H9 (cell line): ENCODE data around the gene DAB1. TPM values are rescaled to one million over a fixed set of nuclear protein-coding genes. Genes with fewer than 3 reads are reported as not detected.

Experiments
- DNase-seq: peaks from one replicate; pipeline ENCODE4 v3.0.0-alpha.2; 2017
- H2AFZ ChIP-seq: one replicate; pipeline ENCODE4 v1.6.1; 2013; ENCODE audit warnings: mild to moderate bottlenecking, low read length, control low read depth, moderate library complexity
- H2AK5ac ChIP-seq: 2 replicates; pipeline ENCODE4 v1.6.1; 2013; ENCODE audit warnings: low read length, control low read depth, mixed read lengths; ENCODE audit not compliant: insufficient read length
- H2BK120ac ChIP-seq: one replicate; pipeline ENCODE4 v1.6.1; 2013; ENCODE audit warnings: low read depth, mild to moderate bottlenecking, low read length, control low read depth, inconsistent platforms; ENCODE audit not compliant: poor library complexity, severe bottlenecking
- H2BK12ac ChIP-seq: 2 replicates; pipeline ENCODE4 v1.6.1; 2013; ENCODE audit warnings: low read length, control low read depth, mixed read lengths, low read depth; ENCODE audit not compliant: insufficient read length
- H2BK15ac ChIP-seq: 2 replicates; pipeline ENCODE4 v1.6.1; 2013; ENCODE audit warnings: low read depth, low read length, control low read depth
- H2BK20ac ChIP-seq: one replicate; pipeline ENCODE4 v1.6.1; 2013; ENCODE audit warnings: low read depth, mild to moderate bottlenecking, low read length, control low read depth, inconsistent platforms; ENCODE audit not compliant: poor library complexity, severe bottlenecking
- H2BK5ac ChIP-seq: 2 replicates; pipeline ENCODE4 v1.6.1; 2013; ENCODE audit warnings: low read length, control low read depth, mixed read lengths; ENCODE audit not compliant: insufficient read length
- H3K14ac ChIP-seq: 2 replicates; pipeline ENCODE4 v1.6.1; 2013; ENCODE audit warnings: low read length, control low read depth; ENCODE audit not compliant: insufficient read depth
- H3K18ac ChIP-seq: 2 replicates; pipeline ENCODE4 v1.6.1; 2013; ENCODE audit warnings: low read depth, mild to moderate bottlenecking, mixed read lengths, low read length, control low read depth; ENCODE audit not compliant: insufficient read length
- H3K23ac ChIP-seq: 2 replicates; pipeline ENCODE4 v1.6.1; 2013; ENCODE audit warnings: low read length, control low read depth, mixed read lengths, low read depth; ENCODE audit not compliant: insufficient read length
- H3K23me2 ChIP-seq: 2 replicates; pipeline ENCODE4 v1.6.1; 2013; ENCODE audit warnings: low read depth, mild to moderate bottlenecking, mixed read lengths, low read length, control low read depth; ENCODE audit not compliant: insufficient read length, poor library complexity, severe bottlenecking
- H3K27ac ChIP-seq: 2 replicates; pipeline ENCODE4 v1.5.1; 2013; ENCODE audit warnings: low read length, control low read depth, mixed read lengths, low read depth; ENCODE audit not compliant: insufficient read length
- H3K27me3 ChIP-seq: 2 replicates; pipeline ENCODE4 v1.6.1; 2013; ENCODE audit warnings: low read length, control low read depth, inconsistent platforms; ENCODE audit not compliant: insufficient read depth
- H3K4ac ChIP-seq: 2 replicates; pipeline ENCODE4 v1.6.1; 2013; ENCODE audit warnings: low read depth, mild to moderate bottlenecking, control low read depth, inconsistent platforms, low read length, moderate library complexity
- H3K4me1 ChIP-seq: 2 replicates; pipeline ENCODE4 v1.6.1; 2013; ENCODE audit warnings: low read length, control low read depth, inconsistent platforms; ENCODE audit not compliant: insufficient read depth
- H3K4me2 ChIP-seq: 2 replicates; pipeline ENCODE4 v1.6.1; 2013; ENCODE audit warnings: low read length, control low read depth, mixed read lengths; ENCODE audit not compliant: insufficient read length, insufficient read depth
- H3K56ac ChIP-seq: 2 replicates; pipeline ENCODE4 v1.6.1; 2013; ENCODE audit warnings: low read depth, mild to moderate bottlenecking, mixed read lengths, low read length, control low read depth; ENCODE audit not compliant: insufficient read length
- H3K79me1 ChIP-seq: 2 replicates; pipeline ENCODE4 v1.6.1; 2013; ENCODE audit warnings: low read depth, mild to moderate bottlenecking, moderate library complexity, low read length, control low read depth, inconsistent platforms; ENCODE audit not compliant: insufficient read depth, poor library complexity, severe bottlenecking
- H3K79me2 ChIP-seq: 2 replicates; pipeline ENCODE4 v1.6.1; 2013; ENCODE audit warnings: low read length, control low read depth, inconsistent platforms; ENCODE audit not compliant: insufficient read depth
- H3K9ac ChIP-seq: 2 replicates; pipeline ENCODE4 v1.6.1; 2013; ENCODE audit warnings: low read length, control low read depth, mixed read lengths; ENCODE audit not compliant: insufficient read length; ENCODE audit errors: extremely low read depth
- H3K9me3 ChIP-seq: one replicate; pipeline ENCODE4 v1.6.1; 2013; ENCODE audit warnings: low read depth, low read length, inconsistent platforms; ENCODE audit not compliant: control insufficient read depth
- H3T11ph ChIP-seq: one replicate; pipeline ENCODE4 v1.6.1; 2013; ENCODE audit warnings: mild to moderate bottlenecking, low read length, control low read depth, inconsistent platforms
- H4K20me1 ChIP-seq: one replicate; pipeline ENCODE4 v1.6.1; 2013; ENCODE audit not compliant: control insufficient read depth, insufficient read length, insufficient read depth
- H4K5ac ChIP-seq: 2 replicates; pipeline ENCODE4 v1.6.1; 2013; ENCODE audit warnings: low read depth, mild to moderate bottlenecking, mixed read lengths, low read length, control low read depth; ENCODE audit not compliant: insufficient read length
- H4K8ac ChIP-seq: replicated peaks from 2 replicates; pipeline ENCODE4 v1.6.1; 2013; ENCODE audit warnings: low read length, control low read depth, mixed read lengths, low read depth; ENCODE audit not compliant: insufficient read length
- H4K91ac ChIP-seq: 2 replicates; pipeline ENCODE4 v1.6.1; 2013; ENCODE audit warnings: low read depth, mild to moderate bottlenecking, moderate library complexity, mixed read lengths, low read length, control low read depth; ENCODE audit not compliant: insufficient read length
- H3K27ac Mint-ChIP-seq, 3 experiments: 2 replicates in 2 of 3; 3 replicates in 1 of 3; pipeline ENCODE4 v1.8.0; 2020 to 2021; ENCODE audit warnings: mixed read lengths in 3 of 3, mild to moderate bottlenecking in 1 of 3, moderate library complexity in 1 of 3
- H3K27me3 Mint-ChIP-seq: 2 replicates; pipeline ENCODE4 v1.8.0; 2021; ENCODE audit warnings: low read depth, mild to moderate bottlenecking, moderate library complexity, mixed read lengths
- H3K36me3 Mint-ChIP-seq, 3 experiments: 2 replicates in 2 of 3; 3 replicates in 1 of 3; pipeline ENCODE4 v1.8.0; 2020 to 2021; ENCODE audit warnings: low read depth in 3 of 3, mixed read lengths in 3 of 3; ENCODE audit not compliant: insufficient read depth in 1 of 3
- H3K4me1 Mint-ChIP-seq, 2 experiments: 2 replicates each; pipeline ENCODE4 v1.8.0; 2020; ENCODE audit warnings: mixed read lengths in 2 of 2
- H3K4me3 Mint-ChIP-seq, 2 experiments: 2 replicates in 1 of 2; 3 replicates in 1 of 2; pipeline ENCODE4 v1.8.0; 2020 to 2021; ENCODE audit warnings: mild to moderate bottlenecking in 2 of 2, mixed read lengths in 2 of 2, moderate library complexity in 1 of 2
- H3K9me3 Mint-ChIP-seq, 2 experiments: 2 replicates in 1 of 2; 3 replicates in 1 of 2; pipeline ENCODE4 v1.8.0; 2020; ENCODE audit warnings: mild to moderate bottlenecking in 2 of 2, mixed read lengths in 2 of 2, moderate library complexity in 1 of 2
- CTCF ChIP-seq: fragments of 200-600 bp; sonication (generic); conservative IDR thresholded peaks from 3 replicates; pipeline ENCODE4 v1.8.0; 2021; ENCODE audit warnings: antibody characterized with exemption, mild to moderate bottlenecking
- WGBS: extraction: QIAGEN DNeasy Blood & Tissue Kit; methylation state at CpG from one replicate; pipeline ENCODE4 v1.1.7; 2013; ENCODE audit warnings: missing lambda C conversion rate, low lambda C conversion rate, mixed read lengths; ENCODE audit not compliant: insufficient read length; ENCODE audit errors: extremely low coverage; 5-methylcytosine and 5-hydroxymethylcytosine counted together
- total RNA-seq: library from RNA; stranded (reverse); gene quantifications from 2 replicates; pipeline ENCODE4 v1.2.1, GENCODE V29; 2021

Gene DAB1
- total RNA-seq, 1 experiment from 2014 or later, result 9.3 TPM

- no peak overlapping the region for H3K9ac ChIP-seq
- no peak overlapping the region for H3K14ac ChIP-seq
- no peaks in the 10 kb centered on the region for H3K4me1 ChIP-seq
- no peak overlapping the region for H3K27ac ChIP-seq
- H4K20me1 ChIP-seq, result no peaks in the 10 kb centered on the region
- Mint-ChIP-seq H3K4me1 (peaks cover 10 to 11% of the 10 kb centered on the region in 2 experiments), H3K27ac (no peak overlapping the region), H3K27me3 (no peaks in the 10 kb centered on the region), H3K4me3 (no peak overlapping the region), H3K9me3 (peaks cover 16 to 21% of the 10 kb centered on the region in 2 experiments), H3K36me3 (peaks cover 7 to 21% (median 12%) of the 10 kb centered on the region in 3 experiments)
- H2BK12ac ChIP-seq, result no peak overlapping the region
- H3K27me3 ChIP-seq, result no peaks in the 10 kb centered on the region
- no peak overlapping the region for H2BK20ac ChIP-seq
- WGBS, result no CpG with 5 or more reads among the region's 8 CpGs
- no peak overlapping the region for H2BK120ac ChIP-seq
- no peaks in the 10 kb centered on the region for H3K79me1 ChIP-seq
- no peak overlapping the region for H3K4ac ChIP-seq
- H3K18ac ChIP-seq, result no peak overlapping the region
- no peak overlapping the region for H4K8ac ChIP-seq
- no peak overlapping the region for H3K4me2 ChIP-seq
- no peaks in the 10 kb centered on the region for H3K23me2 ChIP-seq
- no peak overlapping the region for H3K23ac ChIP-seq
- no peak overlapping the region for H2AK5ac ChIP-seq
- no peak overlapping the region for H2BK5ac ChIP-seq
- H3K56ac ChIP-seq, result no peak overlapping the region
- H4K91ac ChIP-seq, result no peak overlapping the region
- no peak overlapping the region for H3T11ph ChIP-seq
- no peak overlapping the region for H2BK15ac ChIP-seq
- no peak overlapping the region for H4K5ac ChIP-seq
- no peaks in the 10 kb centered on the region for H3K79me2 ChIP-seq
- no peak for DNase-seq
- no peak for TF ChIP-seq CTCF
- H3K9me3 ChIP-seq, result no peaks in the 10 kb centered on the region
- H2AFZ ChIP-seq, result no peak overlapping the region
Observed at GRCh38 chr1:57024855-57025254, 399.0 kb downstream of the DAB1 start.
